Measurements from ENCODE around the gene ARL4A. TPM values are rescaled to one million over a fixed set of nuclear protein-coding genes. Genes with fewer than 3 reads are reported as not detected.
A peak's percentile ranks its signal among the peaks of the same experiment; 100 is the strongest.

The ARL4A gene
- total and polyA plus RNA-seq, 9 of the 15 experiments (the other 6 are each of a cell fraction or from before 2014, with no cell fraction given): 118 to 688 (median 172) TPM

- TF ChIP-seq CGGBP1 (CRISPR knock-in tag; IDR thresholded peaks at IDR 0.05) (no peak), OTX1 (CRISPR knock-in tag; IDR thresholded peaks at IDR 0.05) (no peak), RBFOX2 (IDR thresholded peaks at IDR 0.05; ENCODE audit: low read depth, low read length) (0 out of 2 replicates have a peak, but pooled peaks have one; percentile 0), ZNF224 (CRISPR knock-in tag; IDR thresholded peaks at IDR 0.05) (no peak), CHAMP1 (IDR thresholded peaks at IDR 0.05) (peak; percentile 28; the same call in 1 of the 2 replicates), CBX1 (IDR thresholded peaks at IDR 0.05; ENCODE audit: low read depth) (no peak), NR1H2 (CRISPR knock-in tag; IDR thresholded peaks at IDR 0.05) (no peak), SMARCB1 (IDR thresholded peaks at IDR 0.05; ENCODE audit: insufficient read length, low read depth) (no peak), ZNF561 (CRISPR knock-in tag; conservative IDR thresholded peaks at IDR 0.05) (no peak), E2F6 (IDR thresholded peaks at IDR 0.05; ENCODE audit: borderline replicate concordance in 1 of 2, extremely low read depth in 1 of 2, insufficient read depth in 1 of 2, insufficient read length in 1 of 2, low read depth in 1 of 2, low read length in 1 of 2, poor library complexity in 1 of 2, severe bottlenecking in 1 of 2) (peak in 1 of 2 experiments; percentile 9), ZNF253 (CRISPR knock-in tag; conservative IDR thresholded peaks at IDR 0.05) (no peak), ZC3H4 (CRISPR knock-in tag; IDR thresholded peaks at IDR 0.05; ENCODE audit: borderline replicate concordance) (no peak), E2F5 (CRISPR knock-in tag; IDR thresholded peaks at IDR 0.05) (no peak), ETV5 (CRISPR knock-in tag; IDR thresholded peaks at IDR 0.05; ENCODE audit: low read depth) (no peak), SRSF7 (optimal IDR thresholded peaks at IDR 0.05; ENCODE audit: low read depth, low read length) (no peak), ZBTB11 (CRISPR knock-in tag; IDR thresholded peaks at IDR 0.05) (no peak), ZNF696 (CRISPR knock-in tag; conservative IDR thresholded peaks at IDR 0.05) (no peak), ATF2 (CRISPR knock-in tag; IDR thresholded peaks at IDR 0.05) (no peak)
Measured at GRCh38 chr7:12716722-12717121, 29.3 kb downstream of the ARL4A start (continued).
